Vagina (tissue), 2 donors: ENCODE data around the gene TDRD5. TPM values are rescaled to one million over a fixed set of nuclear protein-coding genes. Genes with fewer than 3 reads are reported as not detected.

Experiments
- DNase-seq, 2 donors: peaks; one replicate each; pipeline ENCODE4 v3.0.0-alpha.2; 2017; ENCODE audit errors: extremely low spot score in 2 of 2
- H3K27ac ChIP-seq: fragments of 200-600 bp; sonication (generic); one replicate; pipeline ENCODE4 v1.5.1; 2019
- H3K27me3 ChIP-seq: fragments of 200-600 bp; sonication (generic); one replicate; pipeline ENCODE4 v1.5.1; 2019
- H3K36me3 ChIP-seq, 2 donors: fragments of 200-600 bp; sonication (generic); one replicate each; pipeline ENCODE4 v1.5.1; 2017 to 2019
- H3K4me1 ChIP-seq: fragments of 200-600 bp; sonication (generic); one replicate; pipeline ENCODE4 v1.5.1; 2019
- H3K4me3 ChIP-seq, 2 donors: fragments of 200-600 bp; sonication (generic); 1 replicate in 1 of 2; 2 replicates in 1 of 2; pipeline ENCODE4 v1.5.1; 2016 to 2019
- H3K9me3 ChIP-seq: fragments of 200-600 bp; sonication (generic); one replicate; pipeline ENCODE4 v1.5.1; 2019
- POLR2A ChIP-seq, 2 donors: fragments of 450-650 bp; IDR thresholded peaks; one replicate each; pipeline ENCODE4 v1.6.1; 2017; ENCODE audit warnings: antibody characterized with exemption in 2 of 2, mild to moderate bottlenecking in 2 of 2, moderate library complexity in 2 of 2
- POLR2AphosphoS5 ChIP-seq, 2 donors: sonication (generic); formaldehyde crosslinking; IDR thresholded peaks; one replicate each; pipeline ENCODE4 v1.9.0; 2017; ENCODE audit warnings: antibody characterized with exemption in 2 of 2, mild to moderate bottlenecking in 2 of 2, low read depth in 1 of 2; ENCODE audit not compliant: insufficient read depth in 1 of 2
- intact Hi-C: fragments of 100-400 bp; cut with DNase I; formaldehyde crosslinking; loops from one replicate; pipeline ENCODE4 v1.15.1; 2023
- total RNA-seq: library from RNA; depleted of rRNA; stranded (reverse); fragments of >200 nt; gene quantifications from one replicate; pipeline ENCODE4 v1.2.3, GENCODE V29; 2016
- TF ChIP-seq, protein P1 (sequence below), 3 experiments: fragments of 450-650 bp in 2 of 3; fragments of 200-600 bp in 1 of 3; sonication (generic) in 1 of 3; IDR thresholded peaks; one replicate each; pipeline ENCODE4 v1.5.1; 2017 to 2019; ENCODE audit warnings: antibody characterized with exemption in 3 of 3, mild to moderate bottlenecking in 2 of 3, moderate library complexity in 2 of 3

TDRD5 gene
- total RNA-seq, result not detected

GRCh38 chr1:179591592-179592580 is at the start of gene TDRD5:
Gene TDRD5 (plus strand): TSS chr1:179591832. CDS start chr1:179592616, 784 bp downstream.
- intact Hi-C loops, result no loop called here
- Histone ChIP-seq H3K4me3 (no peak within 1 kb of the TSS), H3K27me3 (no peaks in the 10 kb centered on the region), H3K9me3 (no peaks in the 10 kb centered on the region), H3K27ac (no peak within 1 kb of the TSS), H3K4me1 (peaks cover 6% of the 10 kb centered on the region), H3K36me3 (no peaks in the 10 kb centered on the region)
- TF ChIP-seq, protein P1, sequence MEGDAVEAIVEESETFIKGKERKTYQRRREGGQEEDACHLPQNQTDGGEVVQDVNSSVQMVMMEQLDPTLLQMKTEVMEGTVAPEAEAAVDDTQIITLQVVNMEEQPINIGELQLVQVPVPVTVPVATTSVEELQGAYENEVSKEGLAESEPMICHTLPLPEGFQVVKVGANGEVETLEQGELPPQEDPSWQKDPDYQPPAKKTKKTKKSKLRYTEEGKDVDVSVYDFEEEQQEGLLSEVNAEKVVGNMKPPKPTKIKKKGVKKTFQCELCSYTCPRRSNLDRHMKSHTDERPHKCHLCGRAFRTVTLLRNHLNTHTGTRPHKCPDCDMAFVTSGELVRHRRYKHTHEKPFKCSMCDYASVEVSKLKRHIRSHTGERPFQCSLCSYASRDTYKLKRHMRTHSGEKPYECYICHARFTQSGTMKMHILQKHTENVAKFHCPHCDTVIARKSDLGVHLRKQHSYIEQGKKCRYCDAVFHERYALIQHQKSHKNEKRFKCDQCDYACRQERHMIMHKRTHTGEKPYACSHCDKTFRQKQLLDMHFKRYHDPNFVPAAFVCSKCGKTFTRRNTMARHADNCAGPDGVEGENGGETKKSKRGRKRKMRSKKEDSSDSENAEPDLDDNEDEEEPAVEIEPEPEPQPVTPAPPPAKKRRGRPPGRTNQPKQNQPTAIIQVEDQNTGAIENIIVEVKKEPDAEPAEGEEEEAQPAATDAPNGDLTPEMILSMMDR (IDR thresholded peaks at IDR 0.05), result no peak
- no peak for TF ChIP-seq POLR2A (IDR thresholded peaks at IDR 0.05)
- TF ChIP-seq POLR2AphosphoS5 (IDR thresholded peaks at IDR 0.05; ENCODE audit: insufficient read depth in 1 of 2, low read depth in 1 of 2), result no peak
- DNase-seq, result no peak

DNA sequence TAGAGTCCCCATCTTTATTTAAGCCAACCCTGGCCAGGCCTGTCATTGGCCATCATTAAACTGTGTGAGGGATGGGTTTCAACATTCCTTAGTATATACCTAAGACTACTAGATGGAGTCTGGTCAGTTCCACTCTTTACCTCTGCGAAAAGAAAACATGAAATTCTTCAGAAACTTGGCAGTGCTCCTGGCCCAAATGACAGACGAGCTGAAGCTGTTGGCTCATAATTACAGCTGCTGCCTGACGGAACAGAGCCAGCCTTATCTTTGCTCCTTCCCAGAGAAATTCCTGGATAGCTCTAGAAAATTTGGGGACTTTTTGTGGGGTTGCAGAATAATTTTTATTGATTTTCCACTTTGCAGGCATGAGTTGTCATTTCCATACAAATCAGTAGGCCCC is 46.3 kb upstream of the TDRD5 start:
- no peaks in the 10 kb centered on the region for H3K9me3 ChIP-seq
- H3K4me3 ChIP-seq, result no peak overlapping the region
- DNase-seq, result no peak
- TF ChIP-seq POLR2AphosphoS5 (IDR thresholded peaks at IDR 0.05; ENCODE audit: insufficient read depth in 1 of 2, low read depth in 1 of 2) (no peak), POLR2A (IDR thresholded peaks at IDR 0.05) (no peak)
- TF ChIP-seq, protein P1 (IDR thresholded peaks at IDR 0.05), result no peak
- intact Hi-C loops, result loop anchor here (1.0 kb wide), 1 partner anchor 48 kb away; no protein-coding TSS in a partner anchor
- H3K36me3 ChIP-seq, result no peaks in the 10 kb centered on the region
- no peaks in the 10 kb centered on the region for H3K27me3 ChIP-seq
- no peak overlapping the region for H3K27ac ChIP-seq
- H3K4me1 ChIP-seq, result no peaks in the 10 kb centered on the region

- H3K4me1 ChIP-seq, result no peaks in the 10 kb centered on the region
- no peak overlapping the region for H3K27ac ChIP-seq
- TF ChIP-seq, protein P1 (IDR thresholded peaks at IDR 0.05), result no peak
- TF ChIP-seq POLR2AphosphoS5 (IDR thresholded peaks at IDR 0.05; ENCODE audit: insufficient read depth in 1 of 2, low read depth in 1 of 2) (no peak), POLR2A (IDR thresholded peaks at IDR 0.05) (no peak)
- DNase-seq, result no peak
- H3K4me3 ChIP-seq, result no peak overlapping the region
- no peaks in the 10 kb centered on the region for H3K9me3 ChIP-seq
- H3K36me3 ChIP-seq, result no peaks in the 10 kb centered on the region
- no peaks in the 10 kb centered on the region for H3K27me3 ChIP-seq
- intact Hi-C loops, result no loop called here
Measured at GRCh38 chr1:179547021-179547535, 44.6 kb upstream of the TDRD5 start.

DNA sequence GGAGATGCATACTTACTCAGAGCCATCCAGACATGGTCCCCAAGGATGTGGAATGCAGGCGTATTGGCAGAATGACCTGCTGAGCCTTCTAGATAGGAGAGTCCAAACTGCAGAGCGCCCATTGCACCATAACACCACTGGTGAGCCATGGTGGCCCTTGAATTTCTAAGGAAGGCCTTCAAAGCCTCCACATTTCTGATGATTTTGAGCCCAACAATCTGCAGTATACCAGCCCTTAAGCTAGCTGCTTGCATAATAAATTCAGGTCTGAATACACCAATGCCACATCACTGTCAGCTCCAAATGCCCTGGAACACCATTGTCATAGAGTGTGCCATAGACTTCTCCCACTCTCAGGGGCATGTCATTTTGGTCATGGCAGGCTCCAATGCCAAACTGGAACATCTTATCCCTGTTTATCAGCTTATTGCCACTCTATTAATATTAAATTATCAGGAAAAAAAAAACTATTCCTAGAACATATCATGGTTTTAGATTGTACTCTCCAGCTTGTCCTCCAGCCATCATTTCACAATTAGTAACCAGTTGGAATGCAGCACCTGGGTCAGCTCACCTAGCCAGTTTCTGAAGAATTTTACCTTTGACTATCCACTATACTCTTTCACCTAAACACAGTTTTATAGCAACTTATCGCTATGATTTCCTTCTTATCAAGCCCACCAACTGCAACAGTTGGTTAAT is 42.8 kb upstream of the TDRD5 start:
- intact Hi-C loops, result no loop called here
- TF ChIP-seq, protein P1 (IDR thresholded peaks at IDR 0.05), result no peak
- TF ChIP-seq POLR2AphosphoS5 (IDR thresholded peaks at IDR 0.05; ENCODE audit: insufficient read depth in 1 of 2, low read depth in 1 of 2) (no peak), POLR2A (IDR thresholded peaks at IDR 0.05) (no peak)
- Histone ChIP-seq H3K27me3 (no peaks in the 10 kb centered on the region), H3K9me3 (no peaks in the 10 kb centered on the region), H3K27ac (no peak overlapping the region), H3K4me1 (no peaks in the 10 kb centered on the region), H3K4me3 (no peak overlapping the region), H3K36me3 (no peaks in the 10 kb centered on the region)
- DNase-seq, result no peak
